ENCODE data around the gene NPTN.

DNA sequence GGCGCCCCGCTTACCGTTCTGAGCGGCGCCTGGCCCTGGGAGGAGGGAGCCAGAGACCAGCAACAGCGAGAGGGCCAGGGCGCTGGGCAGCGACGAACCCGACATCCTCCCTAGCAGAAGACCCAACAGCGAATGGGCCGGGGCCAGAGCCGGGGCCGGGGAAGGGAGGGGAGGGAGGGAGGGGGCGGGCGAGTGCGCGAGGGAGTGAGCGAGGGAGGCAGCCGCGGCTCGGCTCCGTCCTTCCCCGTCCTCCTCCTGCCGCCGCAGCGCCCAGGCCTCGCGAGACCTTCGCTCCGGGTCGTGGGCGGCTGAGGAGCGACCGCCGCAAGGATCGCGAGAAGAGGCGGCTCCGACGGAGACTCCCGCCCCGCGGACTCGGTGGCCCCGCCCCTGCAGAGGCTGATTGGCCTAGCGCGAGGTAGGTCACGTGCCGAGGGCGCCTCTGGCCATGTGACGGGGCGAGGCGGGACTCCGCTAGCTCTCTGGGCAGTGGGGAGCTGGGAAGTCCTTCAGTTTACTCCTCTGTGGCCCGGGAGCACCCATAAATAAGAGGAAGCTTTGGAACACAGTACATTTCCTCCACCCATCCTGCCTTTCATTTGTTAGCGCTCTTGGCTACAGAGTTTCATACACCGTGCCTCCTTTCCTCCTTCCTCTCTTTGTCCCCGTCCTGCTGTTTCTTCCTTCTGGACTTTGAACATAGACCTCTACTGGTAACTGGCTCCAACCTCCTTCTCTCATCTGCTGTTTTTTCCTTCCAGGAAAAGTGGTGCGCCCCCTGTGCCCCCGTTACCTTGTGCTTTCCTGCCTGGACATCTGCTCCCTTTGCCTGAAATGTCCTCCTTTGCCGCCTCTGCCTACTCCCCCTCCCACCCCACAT is at the start of gene NPTN:
- TF ChIP-seq POLR2AphosphoS5 (IDR thresholded peaks at IDR 0.05; ENCODE audit: low read depth, low read length): peak; percentile 89
- TF ChIP-seq POLR2A (IDR thresholded peaks at IDR 0.05; ENCODE audit: low read depth, low read length): peak; percentile 90
